ENCODE data around the gene TTC28.

GRCh38 chr22:28244757-28245156, 434.9 kb downstream of the TTC28 start:
- no peak for TF ChIP-seq POLR2A (IDR thresholded peaks at IDR 0.05)
- TF ChIP-seq CTCF (IDR thresholded peaks at IDR 0.05) = no peak
- no peak for TF ChIP-seq EP300 (IDR thresholded peaks at IDR 0.05)
- no peak for TF ChIP-seq POLR2AphosphoS5 (IDR thresholded peaks at IDR 0.05)

Measured in sigmoid colon (tissue), 4 donors.